Liver (tissue), 3 donors: ENCODE results near the gene PIGM.

Experiments used
- HNF4A ChIP-seq, 2 donors: conservative IDR thresholded peaks; 2 replicates each; pipeline ENCODE4 v1.6.1; 2016; ENCODE audit warnings: antibody characterized with exemption in 2 of 2, mild to moderate bottlenecking in 2 of 2
- RAD21 ChIP-seq, 2 donors: IDR thresholded peaks; 2 replicates each; pipeline ENCODE4 v1.6.1; 2016; ENCODE audit warnings: antibody characterized with exemption in 2 of 2, mild to moderate bottlenecking in 2 of 2
- TAF1 ChIP-seq: conservative IDR thresholded peaks from 2 replicates; pipeline ENCODE4 v1.6.1; 2016; ENCODE audit warnings: antibody characterized with exemption, mild to moderate bottlenecking
- TF ChIP-seq, protein P1 (sequence below): fragments of 150-350 bp; IDR thresholded peaks from 2 replicates; pipeline ENCODE4 v1.5.1; 2017; ENCODE audit warnings: improper control_type of control experiment, low read depth, low read length; ENCODE audit not compliant: missing input control
- TF ChIP-seq, protein P2 (sequence below): IDR thresholded peaks from 2 replicates; pipeline ENCODE4 v1.6.1; 2016; ENCODE audit warnings: antibody characterized with exemption
- TF ChIP-seq, protein P3 (sequence below): IDR thresholded peaks from 2 replicates; pipeline ENCODE4 v1.6.1; 2016; ENCODE audit warnings: antibody characterized with exemption
- TF ChIP-seq, protein P4 (sequence below): IDR thresholded peaks from 2 replicates; pipeline ENCODE4 v1.6.1; 2016; ENCODE audit warnings: antibody characterized with exemption
- donor health status: healthy.
- donor health status: healthy.

DNA sequence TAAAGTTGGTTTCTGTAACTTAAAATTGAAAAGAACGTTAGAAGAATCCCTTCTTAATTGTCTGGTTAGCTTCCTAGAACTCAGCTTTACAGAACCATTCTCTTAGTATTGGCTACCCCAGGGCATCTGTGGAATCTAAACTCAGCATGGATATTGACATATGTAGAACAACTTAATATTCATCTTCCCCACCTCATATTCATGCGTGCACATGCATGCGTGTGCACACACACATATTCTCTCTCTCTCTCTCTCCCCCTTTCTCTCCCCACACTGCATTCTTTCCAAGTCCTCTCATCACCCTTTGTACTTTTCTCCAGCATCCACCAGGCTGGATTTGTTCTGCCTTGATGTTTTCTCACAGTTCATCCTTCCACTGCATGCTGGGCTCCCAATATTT, 13.4 kb downstream of the PIGM start:
- TF ChIP-seq, protein P1, sequence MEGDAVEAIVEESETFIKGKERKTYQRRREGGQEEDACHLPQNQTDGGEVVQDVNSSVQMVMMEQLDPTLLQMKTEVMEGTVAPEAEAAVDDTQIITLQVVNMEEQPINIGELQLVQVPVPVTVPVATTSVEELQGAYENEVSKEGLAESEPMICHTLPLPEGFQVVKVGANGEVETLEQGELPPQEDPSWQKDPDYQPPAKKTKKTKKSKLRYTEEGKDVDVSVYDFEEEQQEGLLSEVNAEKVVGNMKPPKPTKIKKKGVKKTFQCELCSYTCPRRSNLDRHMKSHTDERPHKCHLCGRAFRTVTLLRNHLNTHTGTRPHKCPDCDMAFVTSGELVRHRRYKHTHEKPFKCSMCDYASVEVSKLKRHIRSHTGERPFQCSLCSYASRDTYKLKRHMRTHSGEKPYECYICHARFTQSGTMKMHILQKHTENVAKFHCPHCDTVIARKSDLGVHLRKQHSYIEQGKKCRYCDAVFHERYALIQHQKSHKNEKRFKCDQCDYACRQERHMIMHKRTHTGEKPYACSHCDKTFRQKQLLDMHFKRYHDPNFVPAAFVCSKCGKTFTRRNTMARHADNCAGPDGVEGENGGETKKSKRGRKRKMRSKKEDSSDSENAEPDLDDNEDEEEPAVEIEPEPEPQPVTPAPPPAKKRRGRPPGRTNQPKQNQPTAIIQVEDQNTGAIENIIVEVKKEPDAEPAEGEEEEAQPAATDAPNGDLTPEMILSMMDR = no peak
- TF ChIP-seq, protein P2, sequence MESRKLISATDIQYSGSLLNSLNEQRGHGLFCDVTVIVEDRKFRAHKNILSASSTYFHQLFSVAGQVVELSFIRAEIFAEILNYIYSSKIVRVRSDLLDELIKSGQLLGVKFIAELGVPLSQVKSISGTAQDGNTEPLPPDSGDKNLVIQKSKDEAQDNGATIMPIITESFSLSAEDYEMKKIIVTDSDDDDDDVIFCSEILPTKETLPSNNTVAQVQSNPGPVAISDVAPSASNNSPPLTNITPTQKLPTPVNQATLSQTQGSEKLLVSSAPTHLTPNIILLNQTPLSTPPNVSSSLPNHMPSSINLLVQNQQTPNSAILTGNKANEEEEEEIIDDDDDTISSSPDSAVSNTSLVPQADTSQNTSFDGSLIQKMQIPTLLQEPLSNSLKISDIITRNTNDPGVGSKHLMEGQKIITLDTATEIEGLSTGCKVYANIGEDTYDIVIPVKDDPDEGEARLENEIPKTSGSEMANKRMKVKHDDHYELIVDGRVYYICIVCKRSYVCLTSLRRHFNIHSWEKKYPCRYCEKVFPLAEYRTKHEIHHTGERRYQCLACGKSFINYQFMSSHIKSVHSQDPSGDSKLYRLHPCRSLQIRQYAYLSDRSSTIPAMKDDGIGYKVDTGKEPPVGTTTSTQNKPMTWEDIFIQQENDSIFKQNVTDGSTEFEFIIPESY = no peak
- TF ChIP-seq, protein P3, sequence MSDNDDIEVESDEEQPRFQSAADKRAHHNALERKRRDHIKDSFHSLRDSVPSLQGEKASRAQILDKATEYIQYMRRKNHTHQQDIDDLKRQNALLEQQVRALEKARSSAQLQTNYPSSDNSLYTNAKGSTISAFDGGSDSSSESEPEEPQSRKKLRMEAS = no peak
- TF ChIP-seq RAD21 (IDR thresholded peaks at IDR 0.05) (no peak), HNF4A (conservative IDR thresholded peaks at IDR 0.05) (no peak), TAF1 (no peak)
- TF ChIP-seq, protein P4, sequence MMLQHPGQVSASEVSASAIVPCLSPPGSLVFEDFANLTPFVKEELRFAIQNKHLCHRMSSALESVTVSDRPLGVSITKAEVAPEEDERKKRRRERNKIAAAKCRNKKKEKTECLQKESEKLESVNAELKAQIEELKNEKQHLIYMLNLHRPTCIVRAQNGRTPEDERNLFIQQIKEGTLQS = no peak
